GM21529 (cell line): ENCODE measurements around the gene COL6A1.

Experiments used
- ATAC-seq: cut with Tn5 transposase; IDR thresholded peaks from one replicate; pipeline ENCODE4 v1.9.1; 2021; ENCODE audit not compliant: unreplicated experiment

COL6A1 gene

DNA sequence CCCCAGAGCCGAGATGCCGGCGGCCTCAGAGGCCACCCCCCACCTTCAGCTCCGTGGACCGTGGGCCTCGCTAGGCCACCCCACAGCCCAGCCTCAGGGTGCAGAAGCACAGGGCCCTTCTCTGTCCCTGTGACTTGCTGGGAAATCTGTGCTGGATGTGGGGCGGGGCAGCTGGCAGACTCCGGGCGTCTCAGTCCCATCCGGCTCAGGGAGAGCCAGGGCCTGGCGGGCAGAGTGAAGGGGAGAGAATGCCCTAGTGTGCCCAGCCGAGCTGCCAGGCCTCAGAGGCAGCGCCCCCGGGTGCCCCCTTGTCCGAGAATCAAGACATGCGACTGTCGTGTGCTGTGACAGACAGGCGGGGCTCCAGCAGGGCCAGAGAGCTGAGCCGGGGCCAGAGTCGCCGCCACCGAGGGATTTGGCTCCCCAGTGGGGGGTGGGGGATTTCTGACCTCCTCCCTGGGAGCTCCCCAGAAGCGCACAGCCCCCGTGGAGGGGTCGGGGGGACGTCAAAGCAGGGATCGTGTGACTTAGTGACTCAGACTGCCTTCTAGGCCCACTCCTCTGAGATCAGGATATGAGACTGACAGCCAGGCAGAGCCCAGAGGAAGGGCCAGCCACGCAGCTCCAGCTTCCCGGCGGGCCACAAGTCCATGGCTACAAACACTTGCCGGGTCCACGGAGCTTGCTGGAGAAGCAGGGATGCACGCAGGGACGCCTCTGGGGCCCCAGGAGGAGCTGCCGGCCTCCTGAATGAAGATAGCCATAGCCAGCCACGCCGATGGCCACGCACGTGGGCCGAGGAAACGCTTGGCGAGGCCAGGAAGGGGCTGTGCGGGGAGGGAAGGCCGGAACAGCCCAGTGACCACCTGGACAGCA, 11.9 kb downstream of the COL6A1 start:
- no peak for ATAC-seq

DNA sequence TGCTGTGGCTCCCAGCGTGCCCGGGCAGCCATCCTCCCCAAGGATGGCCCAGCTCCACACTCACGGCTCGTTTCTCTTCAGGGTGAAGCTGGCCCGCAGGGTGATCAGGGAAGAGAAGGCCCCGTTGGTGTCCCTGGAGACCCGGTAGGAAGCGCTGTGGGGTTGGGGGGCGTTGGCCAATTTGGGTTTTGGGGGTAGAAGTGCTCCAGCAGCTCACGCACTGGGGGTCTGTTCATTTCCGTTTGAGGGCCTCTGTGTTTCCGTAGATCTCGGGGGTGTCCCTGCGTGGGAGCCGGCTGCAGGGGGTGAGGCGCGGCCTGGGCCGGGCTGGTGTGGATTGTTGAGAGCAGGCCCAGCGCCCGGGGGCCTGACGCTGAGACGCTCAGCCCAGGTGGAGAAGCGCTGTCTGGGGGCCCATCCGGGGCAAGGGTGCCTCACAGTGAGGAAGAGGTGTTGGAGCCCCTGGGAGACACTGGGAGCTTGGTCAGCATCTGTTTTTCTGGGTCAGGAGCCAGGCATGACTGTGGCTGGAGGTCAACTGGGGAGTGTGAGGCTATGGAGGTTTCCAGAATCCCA, 12.6 kb downstream of the COL6A1 start:
- ATAC-seq, result no peak

DNA sequence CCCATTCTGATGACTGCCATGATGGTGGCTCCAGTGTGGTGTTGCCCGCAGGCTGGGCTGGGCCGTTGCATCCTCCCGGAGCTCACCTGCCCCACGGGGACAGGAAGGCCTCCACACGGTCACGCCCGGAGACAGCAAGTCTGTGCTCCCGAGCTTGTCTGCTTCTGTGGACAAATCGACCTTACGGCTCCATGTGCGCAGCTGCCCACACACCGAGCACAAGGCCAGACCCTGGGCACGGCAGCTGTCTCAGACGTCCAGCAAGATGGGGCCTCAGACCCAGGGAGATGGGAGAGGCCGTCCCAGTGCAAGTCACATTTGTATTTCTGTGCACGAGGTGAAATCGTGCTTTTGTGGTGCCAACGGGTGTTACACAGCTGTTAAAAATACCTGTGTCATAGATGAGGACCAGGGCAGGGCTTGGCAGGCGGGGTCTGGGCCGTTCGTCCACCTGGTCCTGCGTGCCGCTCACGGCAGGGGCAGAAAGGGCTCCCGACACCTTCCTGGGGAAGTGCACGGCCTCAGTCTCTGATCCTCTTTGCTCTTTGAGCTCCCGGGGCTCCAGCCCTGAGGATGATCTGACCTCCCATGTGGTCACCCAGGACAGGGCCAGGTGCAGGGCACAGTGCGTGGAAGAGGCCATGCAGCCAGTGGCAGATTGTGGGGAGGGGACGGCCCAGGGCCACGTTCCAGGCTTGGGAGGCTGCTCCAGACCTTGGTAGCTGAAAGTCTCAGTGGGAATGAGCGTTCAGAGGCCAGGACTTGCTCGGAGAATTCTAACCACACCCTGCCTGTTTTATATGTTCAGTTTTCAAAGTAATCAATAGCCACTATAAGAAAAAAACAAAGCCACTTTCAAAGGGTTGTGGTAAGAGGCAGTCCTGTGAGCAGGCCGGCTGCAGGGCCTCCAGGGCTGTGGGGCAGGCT, 13.5 kb downstream of the COL6A1 start:
- no peak for ATAC-seq

DNA sequence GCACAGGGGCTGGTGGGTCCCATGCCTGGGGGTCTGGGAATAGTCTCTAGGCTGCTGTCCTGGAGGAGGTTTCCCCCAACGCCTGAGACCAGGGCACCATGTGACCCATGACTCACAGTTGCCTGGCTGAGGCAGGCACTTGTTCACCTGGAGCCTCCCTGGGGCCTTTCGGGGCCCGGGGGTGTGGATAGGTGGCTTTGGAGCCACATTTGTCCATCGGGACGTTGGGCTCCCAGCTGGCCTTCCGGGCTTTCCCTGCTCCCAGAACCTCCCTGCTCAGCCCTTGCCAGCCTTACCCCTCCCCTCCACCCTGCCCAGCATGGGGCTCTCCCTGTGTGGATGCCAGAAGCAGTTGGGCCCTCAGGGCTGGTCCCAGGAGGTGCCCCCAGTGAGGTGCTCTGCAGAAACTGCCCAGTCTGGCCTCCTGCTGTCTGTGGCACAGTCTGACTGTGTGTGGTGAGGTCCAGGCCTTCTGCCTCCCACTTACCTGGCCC, 14.2 kb downstream of the COL6A1 start:
- ATAC-seq, result no peak

DNA sequence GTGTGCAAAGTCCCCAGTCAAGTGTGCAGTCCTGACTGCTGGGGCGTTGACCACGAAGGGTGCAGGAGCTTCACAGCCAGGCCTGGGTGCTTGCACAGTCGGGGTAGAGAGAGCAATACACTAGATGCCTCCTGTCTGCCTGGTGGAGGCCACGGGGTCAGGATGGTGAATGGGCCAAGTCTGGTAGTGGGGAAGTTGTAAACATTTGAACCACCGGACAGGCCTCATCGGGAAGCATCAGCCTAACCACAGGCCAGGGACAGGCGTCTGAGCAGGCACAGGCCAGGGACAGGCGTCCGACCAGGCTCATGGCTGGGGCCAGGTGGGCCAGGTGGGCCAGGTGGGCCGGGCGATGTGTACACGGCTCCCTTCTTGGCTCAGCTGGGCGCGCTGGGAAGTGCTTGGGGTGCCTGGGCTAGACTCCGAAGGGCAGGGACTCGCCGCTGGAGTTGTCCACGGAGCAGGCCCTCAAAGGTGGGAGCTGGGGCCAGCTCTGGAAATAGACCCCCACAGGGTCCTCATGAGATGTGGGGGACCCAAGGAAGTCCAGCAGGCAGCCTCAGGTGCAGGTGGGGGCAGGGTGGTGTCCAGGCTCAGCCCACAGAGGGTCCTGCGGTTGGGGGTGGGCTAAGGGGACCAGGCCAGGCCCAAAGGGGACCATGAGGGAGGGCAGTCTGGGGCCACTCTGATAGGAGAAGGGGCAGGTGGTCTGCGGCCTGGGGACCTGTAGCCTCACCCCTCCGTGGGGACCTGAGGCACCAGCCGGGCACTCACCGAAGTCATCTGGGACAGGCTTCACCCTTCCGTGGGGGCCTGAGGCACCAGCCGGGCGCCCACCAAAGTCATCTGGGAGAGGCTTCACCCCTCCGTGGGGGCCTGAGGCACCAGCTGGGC, 15.0 kb downstream of the COL6A1 start:
- no peak for ATAC-seq

DNA sequence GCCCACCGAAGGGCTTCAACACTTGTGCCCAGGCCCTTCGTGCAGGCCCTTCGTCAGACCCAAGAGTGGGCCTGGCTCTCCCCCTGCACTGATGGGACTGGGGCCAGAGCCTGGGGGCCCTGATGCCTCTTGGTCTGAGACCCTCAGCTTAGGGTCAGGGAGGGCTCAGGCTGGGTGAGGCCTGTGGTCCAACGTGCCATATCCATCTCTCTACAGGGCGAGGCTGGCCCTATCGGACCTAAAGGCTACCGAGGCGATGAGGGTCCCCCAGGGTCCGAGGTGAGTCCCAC, 15.6 kb downstream of the COL6A1 start:
- ATAC-seq, result no peak

DNA sequence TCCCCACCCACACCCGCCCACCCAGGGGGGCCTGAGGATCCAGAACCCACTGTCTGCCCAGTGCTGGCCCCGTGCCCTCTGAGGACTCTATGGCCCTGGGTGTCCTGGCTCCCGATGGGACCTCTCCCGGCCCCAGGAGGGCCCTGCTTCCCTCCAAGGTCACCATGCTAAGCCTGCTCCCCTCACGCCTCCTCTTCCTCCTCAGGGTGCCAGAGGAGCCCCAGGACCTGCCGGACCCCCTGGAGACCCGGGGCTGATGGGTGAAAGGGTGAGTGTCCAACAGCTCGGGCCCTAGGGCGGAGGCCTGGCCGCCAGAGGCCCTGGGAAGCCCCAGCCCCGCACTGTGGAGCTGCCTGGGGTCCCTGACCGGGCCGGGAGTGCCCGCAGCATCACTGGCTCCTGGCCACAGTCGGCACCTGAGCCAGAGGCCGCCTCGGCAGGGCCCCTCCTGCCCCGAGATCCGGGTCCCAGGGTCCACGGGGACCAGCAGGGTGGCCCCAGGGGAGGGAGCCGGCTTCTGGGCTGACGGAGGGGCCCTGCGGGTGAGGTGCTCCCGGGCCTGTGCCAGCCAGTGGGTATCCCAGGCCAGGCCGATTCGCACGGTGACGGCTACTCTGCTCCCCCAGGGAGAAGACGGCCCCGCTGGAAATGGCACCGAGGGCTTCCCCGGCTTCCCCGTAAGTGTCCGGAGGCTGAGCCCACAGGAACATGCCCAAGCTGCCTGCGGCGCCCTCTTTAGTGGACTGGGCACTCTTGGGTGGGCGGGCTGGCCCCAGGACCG, 16.1 kb downstream of the COL6A1 start:
- ATAC-seq, result no peak

DNA sequence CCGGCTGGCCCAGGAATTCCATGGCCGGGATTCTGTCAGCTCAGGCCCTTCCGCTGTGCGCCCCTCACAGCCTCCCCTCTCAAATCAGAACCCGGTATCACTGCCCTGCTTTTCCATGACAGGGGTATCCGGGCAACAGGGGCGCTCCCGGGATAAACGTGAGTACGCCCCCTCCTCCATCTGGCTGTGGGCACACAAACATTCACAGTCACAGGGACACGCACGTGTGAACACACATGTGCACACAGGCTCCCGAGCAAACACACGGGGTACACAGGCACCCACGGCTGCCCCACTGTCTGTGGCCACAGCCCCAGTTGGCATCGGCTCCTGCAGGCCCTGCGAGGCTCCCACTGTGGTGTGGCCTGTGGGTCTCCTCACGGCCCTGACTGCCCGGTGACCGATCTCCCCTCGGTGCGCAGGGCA, 16.7 kb downstream of the COL6A1 start:
- ATAC-seq, result no peak

DNA sequence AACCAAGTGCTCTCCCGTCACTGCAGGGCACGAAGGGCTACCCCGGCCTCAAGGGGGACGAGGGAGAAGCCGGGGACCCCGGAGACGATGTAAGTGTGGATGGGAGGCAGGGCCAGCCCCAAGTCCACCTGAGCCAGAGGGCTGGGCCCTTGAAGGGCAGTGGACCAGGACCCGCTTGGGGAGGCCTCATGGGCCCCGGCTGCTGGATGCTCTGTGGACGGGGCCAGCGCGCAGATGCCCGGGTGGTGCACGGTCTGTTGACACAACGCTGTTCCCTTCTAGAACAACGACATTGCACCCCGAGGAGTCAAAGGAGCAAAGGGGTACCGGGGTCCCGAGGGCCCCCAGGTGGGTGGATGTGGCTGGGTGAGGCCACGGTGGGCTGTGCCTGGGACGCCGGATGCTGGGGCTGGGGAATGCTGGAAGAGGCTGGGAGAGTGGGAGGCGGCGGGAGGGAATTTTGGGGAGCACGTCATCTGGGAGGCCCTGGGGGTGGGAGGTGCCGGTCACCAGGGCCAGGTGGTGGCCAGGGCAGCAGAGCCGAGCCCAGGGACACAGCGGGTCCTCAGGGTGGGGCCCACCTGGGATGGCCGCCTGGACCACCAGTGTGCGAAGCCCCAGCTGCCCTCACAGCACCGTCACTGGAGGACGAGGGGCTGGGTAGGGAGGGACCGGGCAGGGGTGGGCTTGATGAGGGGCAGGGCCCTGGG, 17.5 kb downstream of the COL6A1 start:
- no peak for ATAC-seq

DNA sequence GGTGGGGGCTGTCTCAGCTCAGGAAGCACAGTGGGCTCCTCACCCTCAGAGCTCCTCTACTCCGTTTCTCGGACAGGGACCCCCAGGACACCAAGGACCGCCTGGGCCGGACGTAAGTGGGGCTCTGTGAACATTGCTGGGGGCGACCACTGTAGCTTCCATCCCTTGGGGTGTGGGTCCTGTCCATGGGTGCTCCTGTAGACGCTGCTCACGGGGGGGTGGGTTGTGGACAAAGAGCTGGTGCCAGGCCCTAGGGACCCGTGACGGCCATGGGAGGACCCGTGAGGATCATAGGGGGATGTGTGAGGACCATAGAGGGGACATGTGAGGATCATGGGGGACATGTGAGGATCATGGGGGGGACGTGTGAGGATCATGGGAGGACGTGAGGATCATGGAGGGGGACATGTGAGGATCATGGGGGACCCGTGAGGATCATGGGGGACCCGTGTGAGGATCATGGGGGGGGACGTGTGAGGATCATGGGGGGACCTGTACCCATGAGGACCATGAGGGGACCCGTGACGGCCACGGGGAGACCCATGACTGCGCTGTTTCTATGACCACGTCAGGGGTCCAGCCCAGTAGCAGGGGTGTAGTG, 18.1 kb downstream of the COL6A1 start:
- no peak for ATAC-seq

DNA sequence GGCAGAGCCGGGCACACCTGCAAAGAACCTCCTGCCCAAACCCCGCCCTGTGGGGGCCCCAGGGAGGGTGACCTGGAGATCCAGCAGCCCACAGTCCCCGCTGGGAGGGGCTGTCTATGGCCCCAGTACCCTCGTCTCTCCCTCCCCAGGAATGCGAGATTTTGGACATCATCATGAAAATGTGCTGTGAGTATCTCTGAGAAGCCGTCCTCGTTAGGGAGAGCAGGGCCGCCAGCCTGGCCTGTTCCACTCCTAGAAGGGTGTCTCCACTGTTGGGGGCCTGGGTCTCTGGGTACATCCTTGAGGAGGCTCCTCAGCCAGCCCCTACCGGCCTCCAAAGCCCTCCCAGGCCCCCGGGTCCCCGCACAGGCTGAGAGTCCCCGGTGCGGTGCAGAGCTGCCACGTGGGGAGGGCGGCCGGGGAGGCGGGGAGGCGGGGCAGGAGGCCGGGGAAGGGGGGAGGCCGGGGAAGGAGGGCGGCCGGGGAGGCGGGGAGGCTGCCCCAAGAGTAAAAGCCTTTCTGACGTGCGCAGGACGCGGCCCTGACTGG, 18.7 kb downstream of the COL6A1 start:
- no peak for ATAC-seq

DNA sequence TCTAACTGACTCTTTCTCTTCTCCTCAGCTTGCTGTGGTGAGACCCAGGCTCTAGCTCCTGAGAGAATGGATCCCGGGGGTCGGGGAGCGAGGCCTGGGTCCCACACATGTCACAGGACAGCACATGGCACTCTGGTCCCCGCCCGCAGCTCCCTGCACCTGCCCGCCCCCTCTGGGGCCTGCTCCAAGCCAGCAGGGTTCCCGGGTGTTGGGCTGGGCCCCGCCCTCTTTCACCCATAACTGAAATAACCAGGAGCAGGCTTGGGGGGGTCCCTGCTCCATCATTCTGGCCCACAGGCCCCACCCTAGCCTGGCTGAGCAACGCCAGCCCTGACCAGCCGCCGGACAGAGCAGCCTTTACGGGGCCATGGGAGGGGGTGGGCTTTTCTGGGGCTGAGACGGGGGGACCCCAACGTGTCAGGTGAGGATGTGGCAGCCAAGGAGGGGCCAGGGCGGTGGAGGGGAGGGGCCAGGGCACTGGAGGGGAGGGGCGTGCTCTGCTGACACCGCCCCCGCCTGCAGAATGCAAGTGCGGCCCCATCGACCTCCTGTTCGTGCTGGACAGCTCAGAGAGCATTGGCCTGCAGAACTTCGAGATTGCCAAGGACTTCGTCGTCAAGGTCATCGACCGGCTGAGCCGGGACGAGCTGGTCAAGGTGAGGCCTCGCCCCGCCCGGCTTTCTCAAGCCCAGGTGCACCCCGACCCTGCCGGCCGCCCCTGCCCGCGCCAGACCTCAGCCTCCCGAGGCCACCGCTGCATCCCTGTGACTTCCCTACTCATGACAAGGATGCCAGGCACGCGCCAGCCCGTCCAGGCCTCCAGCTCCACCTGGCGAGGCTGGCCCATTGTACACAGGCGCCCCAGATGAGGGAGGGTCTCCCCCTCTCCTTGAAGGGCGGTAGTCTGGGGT, 19.4 kb downstream of the COL6A1 start:
- no peak for ATAC-seq

DNA sequence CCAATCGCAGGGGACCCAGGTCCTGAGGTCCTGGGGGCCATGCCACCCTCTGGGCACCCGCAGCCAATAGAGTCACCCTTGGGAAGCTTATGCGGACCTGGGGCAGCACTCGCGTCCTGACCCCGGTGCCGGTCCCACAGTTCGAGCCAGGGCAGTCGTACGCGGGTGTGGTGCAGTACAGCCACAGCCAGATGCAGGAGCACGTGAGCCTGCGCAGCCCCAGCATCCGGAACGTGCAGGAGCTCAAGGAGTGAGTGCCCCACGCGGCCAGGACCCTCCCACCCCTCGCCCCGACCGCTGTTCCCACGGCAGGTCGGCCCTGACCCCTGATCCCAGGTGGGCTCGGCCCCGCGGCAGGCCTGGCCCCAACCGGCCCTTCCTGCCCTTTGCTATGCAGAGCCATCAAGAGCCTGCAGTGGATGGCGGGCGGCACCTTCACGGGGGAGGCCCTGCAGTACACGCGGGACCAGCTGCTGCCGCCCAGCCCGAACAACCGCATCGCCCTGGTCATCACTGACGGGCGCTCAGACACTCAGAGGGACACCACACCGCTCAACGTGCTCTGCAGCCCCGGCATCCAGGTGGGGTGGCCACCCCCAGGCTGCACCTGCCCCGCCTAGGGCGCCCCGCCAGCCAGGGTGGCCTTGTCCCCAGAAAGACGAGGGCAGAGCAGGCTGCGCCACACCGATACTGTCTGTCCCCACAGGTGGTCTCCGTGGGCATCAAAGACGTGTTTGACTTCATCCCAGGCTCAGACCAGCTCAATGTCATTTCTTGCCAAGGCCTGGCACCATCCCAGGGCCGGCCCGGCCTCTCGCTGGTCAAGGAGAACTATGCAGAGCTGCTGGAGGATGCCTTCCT, 20.5 kb downstream of the COL6A1 start:
- no peak for ATAC-seq

DNA sequence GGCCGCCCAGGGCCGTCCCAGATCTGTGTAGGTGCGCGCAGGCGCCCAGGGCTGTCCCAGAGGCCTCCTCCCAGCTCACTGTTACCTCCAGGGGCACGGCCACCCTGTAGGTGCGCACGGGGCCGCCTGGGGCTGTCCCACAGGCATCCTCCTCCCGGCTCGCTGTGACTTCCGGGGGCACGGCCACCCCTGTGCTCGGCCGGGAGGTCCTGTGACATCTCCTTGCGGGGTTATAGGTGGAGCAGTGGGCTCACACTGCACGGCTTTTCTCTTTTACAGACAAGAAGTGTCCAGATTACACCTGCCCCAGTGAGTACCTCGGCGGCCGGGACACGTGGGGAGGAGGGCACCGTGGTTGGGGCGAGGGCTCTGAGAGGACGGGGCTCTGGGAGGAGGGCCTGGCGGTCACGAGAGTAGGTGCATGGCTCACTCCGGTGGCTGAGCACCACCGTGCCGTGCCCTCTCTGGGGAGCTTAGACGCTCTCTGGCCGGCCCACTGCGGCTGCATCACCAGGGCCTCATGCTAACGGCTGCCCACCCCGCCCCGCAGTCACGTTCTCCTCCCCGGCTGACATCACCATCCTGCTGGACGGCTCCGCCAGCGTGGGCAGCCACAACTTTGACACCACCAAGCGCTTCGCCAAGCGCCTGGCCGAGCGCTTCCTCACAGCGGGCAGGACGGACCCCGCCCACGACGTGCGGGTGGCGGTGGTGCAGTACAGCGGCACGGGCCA, 21.4 kb downstream of the COL6A1 start:
- ATAC-seq, result no peak

DNA sequence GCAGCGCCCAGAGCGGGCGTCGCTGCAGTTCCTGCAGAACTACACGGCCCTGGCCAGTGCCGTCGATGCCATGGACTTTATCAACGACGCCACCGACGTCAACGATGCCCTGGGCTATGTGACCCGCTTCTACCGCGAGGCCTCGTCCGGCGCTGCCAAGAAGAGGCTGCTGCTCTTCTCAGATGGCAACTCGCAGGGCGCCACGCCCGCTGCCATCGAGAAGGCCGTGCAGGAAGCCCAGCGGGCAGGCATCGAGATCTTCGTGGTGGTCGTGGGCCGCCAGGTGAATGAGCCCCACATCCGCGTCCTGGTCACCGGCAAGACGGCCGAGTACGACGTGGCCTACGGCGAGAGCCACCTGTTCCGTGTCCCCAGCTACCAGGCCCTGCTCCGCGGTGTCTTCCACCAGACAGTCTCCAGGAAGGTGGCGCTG, 22.0 kb downstream of the COL6A1 start:
- no peak for ATAC-seq
